GM19043 (cell line): ENCODE results near the gene MYCL.
"Not testable (repeated sequence)": the region's sequence is repeated elsewhere in the genome, so short reads cannot be mapped to it uniquely, and the experiment has no call there.

Experiments used
- ATAC-seq: cut with Tn5 transposase; IDR thresholded peaks from one replicate; pipeline ENCODE4 v1.9.1; 2021; ENCODE audit warnings: low read depth; ENCODE audit not compliant: unreplicated experiment

Gene MYCL

DNA sequence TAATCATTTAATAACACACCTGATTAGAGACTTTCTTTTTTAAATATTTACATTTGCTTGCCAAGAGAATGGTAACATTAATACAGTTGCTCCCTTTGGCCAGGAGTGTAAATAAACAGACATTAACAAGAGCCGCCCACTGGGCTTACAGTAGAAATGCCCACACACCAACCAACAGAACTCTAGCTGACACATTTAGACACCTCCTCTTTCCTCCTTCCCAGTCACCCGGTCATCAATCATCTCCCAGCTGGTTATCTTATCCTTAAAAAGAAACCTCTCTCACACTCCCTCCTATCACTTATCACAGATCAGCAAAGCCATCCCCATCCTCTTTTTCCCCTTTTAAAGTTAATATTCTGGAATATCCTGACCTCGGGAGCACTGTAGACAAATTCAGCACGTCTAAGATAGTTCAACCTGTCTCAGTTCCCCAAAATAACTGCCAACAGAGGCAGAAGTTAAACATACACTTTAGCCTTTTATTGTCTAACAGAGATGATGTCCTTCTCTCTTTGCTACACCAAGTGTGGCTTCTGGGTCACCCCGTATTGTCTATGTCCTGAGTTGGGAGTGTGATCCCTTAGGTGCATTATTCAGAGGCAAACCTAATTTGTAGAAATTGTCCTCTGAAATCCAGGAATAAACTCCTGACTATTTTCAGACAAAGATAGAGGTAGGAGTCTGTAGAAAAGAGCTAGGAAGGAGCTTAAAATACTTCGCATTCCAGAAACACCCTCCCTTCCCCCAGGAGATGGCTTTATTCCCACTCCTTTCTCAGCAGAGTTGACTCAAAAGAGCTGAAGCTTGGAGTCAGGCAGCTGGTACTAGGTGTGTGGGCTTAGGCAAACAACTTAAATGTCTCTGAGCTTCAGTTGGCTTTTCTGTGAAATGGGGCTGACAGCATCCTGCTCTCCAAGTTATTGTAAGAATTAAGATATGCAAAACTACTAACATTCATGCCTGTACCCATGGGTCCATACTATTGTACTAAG is 8.8 kb downstream of the MYCL start:
- ATAC-seq, result peak; percentile 47

GRCh38 chr1:39890880-39891279 is 10.8 kb downstream of the MYCL start:
- ATAC-seq, result no peak

DNA sequence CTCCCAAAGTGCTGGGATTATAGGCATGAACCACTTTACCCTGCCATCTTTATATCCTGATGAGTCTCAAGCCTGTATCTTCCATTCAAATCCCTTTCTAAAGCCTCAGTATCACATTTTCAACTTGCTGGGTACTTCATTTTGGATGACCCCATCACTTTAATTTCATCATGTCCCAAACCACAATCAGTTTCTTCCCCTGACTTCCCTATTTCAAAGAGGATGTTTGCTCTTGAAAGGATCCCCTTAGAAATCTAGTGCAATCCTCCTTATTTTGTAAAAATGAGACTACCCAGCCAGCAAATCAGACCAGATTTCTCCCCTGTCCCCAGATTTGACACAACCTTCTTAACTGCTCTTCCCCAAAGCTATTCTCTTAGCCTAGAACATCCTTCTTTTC is 11.4 kb downstream of the MYCL start:
- ATAC-seq, result no peak

- no peak for ATAC-seq
Measured at GRCh38 chr1:39886757-39887231, 14.9 kb downstream of the MYCL start.

- ATAC-seq, result no peak
Measured at GRCh38 chr1:39885516-39885915, 16.2 kb downstream of the MYCL start.

- no peak for ATAC-seq
Measured at GRCh38 chr1:39882152-39882551, 19.6 kb downstream of the MYCL start.

DNA sequence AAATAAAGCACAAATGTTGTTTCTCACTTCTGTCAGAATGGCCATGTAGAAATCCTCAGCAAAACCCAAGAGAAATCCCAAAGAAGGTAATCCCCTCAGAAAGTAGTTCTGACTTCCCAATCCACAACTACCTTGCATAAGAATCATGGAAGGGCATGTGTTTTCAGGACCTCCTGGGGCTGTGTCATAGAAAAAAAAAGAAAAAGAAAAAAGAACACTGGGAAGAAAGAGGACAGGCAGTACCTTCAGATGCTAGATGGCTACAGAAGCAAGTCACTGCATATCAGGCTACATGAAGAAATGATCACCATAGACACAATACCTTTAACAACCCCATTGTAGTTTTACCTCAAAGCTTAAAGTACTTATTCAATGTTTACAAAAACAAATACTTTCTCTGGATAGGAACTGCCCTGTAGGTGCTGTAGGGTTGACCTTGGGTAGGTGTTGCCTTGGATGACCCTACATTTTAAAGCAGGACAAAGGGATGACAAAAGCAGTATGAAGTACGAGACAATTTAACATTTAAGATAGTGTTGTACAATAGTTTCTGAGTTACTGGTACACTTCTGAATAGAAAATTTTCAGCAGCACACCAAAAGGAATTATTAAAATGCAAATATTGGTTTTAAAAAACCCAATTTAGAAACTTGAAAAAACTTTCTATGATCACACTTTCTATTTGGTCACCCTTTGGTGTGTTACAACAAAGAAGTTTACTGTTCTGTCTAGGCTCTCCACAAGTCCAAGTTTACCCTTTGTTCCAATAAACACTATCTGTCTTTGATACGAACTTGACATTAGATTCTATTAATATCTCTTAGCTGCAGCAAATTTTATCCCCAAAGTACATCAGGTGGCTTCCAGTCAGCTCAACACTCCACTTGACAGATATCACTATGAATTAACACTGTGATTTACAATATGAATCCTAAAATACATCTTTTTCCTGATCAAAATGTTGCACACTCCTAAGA is 23.4 kb downstream of the MYCL start:
- ATAC-seq, result no peak

DNA sequence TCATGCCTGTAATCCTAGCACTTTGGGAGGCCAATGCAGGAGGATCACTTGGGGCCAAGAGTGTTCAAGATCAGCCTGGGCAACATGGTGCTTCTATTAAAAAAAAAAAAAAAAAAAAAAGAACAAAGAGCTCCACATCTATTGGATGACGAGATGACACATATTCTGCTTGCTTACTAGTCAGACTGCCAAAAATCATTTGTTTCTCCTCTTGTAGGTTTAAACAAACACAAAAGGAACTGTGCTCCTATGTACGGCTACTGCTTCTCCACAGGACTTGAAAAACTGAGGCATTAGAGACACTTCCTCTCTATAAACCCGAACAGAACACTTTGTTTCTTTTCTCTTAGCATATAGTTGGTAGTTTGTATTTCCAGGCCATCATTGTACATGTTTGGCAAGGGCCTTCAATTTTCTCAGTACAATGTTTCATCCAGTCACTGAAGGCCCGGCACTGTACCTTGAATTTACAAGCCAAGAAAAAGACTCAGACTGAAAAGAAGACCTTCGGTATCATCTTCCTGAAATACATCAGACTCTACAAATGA is 24.4 kb downstream of the MYCL start:
- no peak for ATAC-seq

DNA sequence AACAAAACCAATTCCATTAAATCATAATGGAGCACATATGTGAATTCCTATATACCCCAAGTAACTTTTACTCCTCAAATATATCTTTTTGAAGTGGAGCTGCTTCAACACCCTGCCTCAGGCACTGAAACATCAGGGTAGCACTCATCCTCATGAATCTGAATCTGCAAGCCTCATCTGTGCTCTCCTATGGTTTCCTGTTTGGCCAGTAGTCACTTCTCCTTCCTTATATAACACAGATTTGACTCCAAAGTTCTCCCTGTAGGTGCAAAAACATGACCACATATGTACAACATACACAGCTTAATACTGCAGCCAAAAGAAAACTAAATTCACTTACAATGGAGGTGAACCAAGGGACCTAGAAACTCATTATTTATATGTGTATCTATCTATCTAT is 25.6 kb downstream of the MYCL start:
- ATAC-seq, result no peak

- ATAC-seq, result no peak
Measured at GRCh38 chr1:39872698-39873097, 29.0 kb downstream of the MYCL start.

- no peak for ATAC-seq
Measured at GRCh38 chr1:39871796-39872195, 29.9 kb downstream of the MYCL start.

DNA sequence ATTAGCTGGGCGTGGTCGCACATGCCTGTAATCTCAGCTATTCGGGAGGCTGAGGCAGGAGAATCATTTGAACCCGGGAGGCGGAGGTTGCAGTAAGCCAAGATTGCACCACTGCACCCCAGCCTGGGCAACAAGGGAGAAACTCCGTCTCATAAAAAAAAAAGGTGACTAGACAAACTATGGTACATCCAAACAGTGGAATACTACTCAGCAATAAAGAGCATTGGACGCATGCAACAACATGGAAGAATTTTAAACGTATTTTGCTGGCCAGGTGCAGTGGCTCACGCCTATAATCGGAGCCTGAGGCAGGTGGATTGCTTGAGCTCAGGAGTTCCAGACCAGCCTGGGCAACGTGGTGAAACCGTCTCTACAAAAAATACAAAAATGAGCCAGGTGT is 30.7 kb downstream of the MYCL start:
- ATAC-seq, result not testable (repeated sequence)

GRCh38 chr1:39869538-39870112 is 32.1 kb downstream of the MYCL start:
- ATAC-seq, result not testable (repeated sequence)

DNA sequence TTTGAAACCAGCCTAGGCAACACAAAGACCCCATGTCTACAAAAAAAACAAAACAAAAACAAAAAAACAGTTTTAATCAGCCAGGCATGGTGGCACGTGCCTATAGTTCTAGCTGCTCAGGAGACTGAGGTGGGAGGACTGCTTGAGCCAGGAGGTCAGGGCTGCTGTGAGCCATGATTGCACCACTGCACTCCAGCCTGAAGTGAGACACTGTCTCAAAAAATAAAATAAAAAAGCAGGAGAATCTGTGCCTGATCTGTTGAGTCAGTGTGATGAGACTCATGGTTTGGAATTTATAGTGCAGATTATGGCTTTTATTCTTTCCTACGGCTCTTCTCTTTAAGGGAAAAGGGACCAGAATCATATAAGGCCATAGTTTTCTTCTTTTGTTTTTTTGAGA is 35.0 kb downstream of the MYCL start:
- ATAC-seq, result no peak

DNA sequence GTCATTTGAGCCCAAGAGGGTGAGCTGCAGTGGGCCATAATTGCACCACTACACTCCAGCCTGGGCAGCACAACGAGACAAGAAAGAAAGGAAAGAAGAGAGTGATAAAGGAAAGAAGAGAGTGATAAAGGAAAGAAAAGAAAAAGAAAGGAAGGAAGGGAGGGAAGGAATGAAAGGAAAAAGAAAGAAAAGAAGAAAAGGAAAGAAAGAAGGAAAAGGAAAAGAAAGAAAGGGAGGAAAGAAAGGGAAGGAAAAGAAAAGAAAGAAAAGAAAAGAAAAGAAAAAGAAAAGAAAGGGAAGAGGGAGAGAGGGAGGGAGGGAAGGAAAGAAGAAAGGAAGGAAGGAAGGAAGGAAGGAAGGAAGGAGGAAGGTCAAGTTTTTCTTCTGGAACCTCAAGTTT is 36.0 kb downstream of the MYCL start:
- ATAC-seq, result no peak

GRCh38 chr1:39863177-39863576 is 38.5 kb downstream of the MYCL start:
- no peak for ATAC-seq

DNA sequence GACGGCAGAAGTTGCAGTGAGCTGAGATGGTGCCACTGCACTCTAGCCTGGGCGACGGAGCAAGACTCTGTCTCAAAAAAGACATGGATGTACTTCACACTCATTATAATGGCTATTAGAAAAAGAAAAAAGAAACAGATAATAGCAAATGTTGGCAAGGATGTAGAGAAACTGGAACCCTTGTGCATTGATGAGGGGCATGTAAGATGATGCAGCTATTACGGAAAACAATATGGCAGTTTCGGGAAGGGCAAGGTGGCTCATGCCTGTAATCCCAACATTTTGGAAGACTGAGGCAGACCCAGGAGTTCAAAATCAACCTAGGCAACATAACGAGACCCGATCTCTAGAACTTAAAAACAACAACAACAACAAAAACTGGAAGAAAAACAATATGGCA is 40.7 kb downstream of the MYCL start:
- no peak for ATAC-seq

GRCh38 chr1:39859859-39860812 is 41.6 kb downstream of the MYCL start:
- no peak for ATAC-seq

GRCh38 chr1:39858315-39858714 is 43.4 kb downstream of the MYCL start:
- no peak for ATAC-seq
